Fibroblast of lung (primary cell): ENCODE results near the gene TLR10. TPM values are rescaled to one million over a fixed set of nuclear protein-coding genes. Genes with fewer than 3 reads are reported as not detected.

ENCODE experiments used
- DNase-seq, 2 donors: peaks; one replicate each; pipeline versions ENCODE4 v3.0.0 to v3.0.0-alpha.2; 2010; ENCODE audit warnings: low read depth in 2 of 2
- H2AFZ ChIP-seq: 2 replicates; pipeline ENCODE4 v1.5.1; 2012; ENCODE audit warnings: low read length, control low read depth, inconsistent platforms
- H3K27ac ChIP-seq: 2 replicates; pipeline ENCODE4 v1.5.1; 2011; ENCODE audit warnings: low read length, control low read depth; ENCODE audit not compliant: insufficient read depth
- H3K27me3 ChIP-seq: 2 replicates; pipeline ENCODE4 v1.5.1; 2011; ENCODE audit warnings: mild to moderate bottlenecking, low read length; ENCODE audit not compliant: control insufficient read depth, insufficient read depth
- H3K36me3 ChIP-seq: 2 replicates; pipeline ENCODE4 v1.5.1; 2011; ENCODE audit warnings: low read length; ENCODE audit not compliant: control insufficient read depth, insufficient read depth
- H3K4me1 ChIP-seq: 2 replicates; pipeline ENCODE4 v1.5.1; 2011; ENCODE audit warnings: low read length; ENCODE audit not compliant: control insufficient read depth, insufficient read depth; ENCODE audit errors: extremely low read depth
- H3K4me2 ChIP-seq: 2 replicates; pipeline ENCODE4 v1.5.1; 2011; ENCODE audit warnings: low read length, control low read depth; ENCODE audit not compliant: insufficient read depth; ENCODE audit errors: extremely low read depth
- H3K4me3 ChIP-seq, 4 experiments: fragments of 200-600 bp in 1 of 4; sonication (generic) in 1 of 4; replicated peaks in 1 of 4; 2 replicates each; pipeline ENCODE4 v1.5.1; 2011 to 2016; ENCODE audit warnings: low read length in 4 of 4, low read depth in 3 of 4, mild to moderate bottlenecking in 3 of 4, control low read depth in 2 of 4, inconsistent platforms in 1 of 4, mixed read lengths in 1 of 4; ENCODE audit not compliant: insufficient read depth in 1 of 4; ENCODE audit errors: control extremely low read depth in 1 of 4
- H3K79me2 ChIP-seq: 2 replicates; pipeline ENCODE4 v1.5.1; 2012; ENCODE audit warnings: mild to moderate bottlenecking, low read length, inconsistent platforms; ENCODE audit not compliant: control insufficient read depth, insufficient read depth
- H3K9ac ChIP-seq: 2 replicates; pipeline ENCODE4 v1.5.1; 2011; ENCODE audit warnings: mild to moderate bottlenecking, low read length, control low read depth; ENCODE audit not compliant: insufficient read depth
- H3K9me3 ChIP-seq: 2 replicates; pipeline ENCODE4 v1.5.1; 2012; ENCODE audit warnings: low read depth, low read length; ENCODE audit not compliant: control insufficient read depth, insufficient read depth
- H4K20me1 ChIP-seq: 2 replicates; pipeline ENCODE4 v1.5.1; 2011; ENCODE audit warnings: low read length; ENCODE audit not compliant: control insufficient read depth, insufficient read depth; ENCODE audit errors: extremely low read depth
- CTCF ChIP-seq, 2 donors: IDR thresholded peaks in 1 of 2; conservative IDR thresholded peaks in 1 of 2; 1 replicate in 1 of 2; 2 replicates in 1 of 2; pipeline ENCODE4 v1.5.1; 2011 to 2012; ENCODE audit warnings: low read length in 2 of 2, control low read depth in 1 of 2, inconsistent platforms in 1 of 2, low read depth in 1 of 2, mild to moderate bottlenecking in 1 of 2
- EZH2 ChIP-seq: IDR thresholded peaks from 2 replicates; pipeline ENCODE4 v1.5.1; 2012; ENCODE audit warnings: low read length, control low read depth, mild to moderate bottlenecking; ENCODE audit errors: missing control alignments
- polyA plus RNA-seq, 2 donors: library from polyadenylated mRNA; depleted of rRNA in 1 of 2; stranded (reverse) in 1 of 2; unstranded in 1 of 2; fragments of >200 nt; gene quantifications; 2 replicates each; pipeline ENCODE4 v1.2.1, GENCODE V29; 2011 to 2012; ENCODE audit warnings: missing spikeins in 1 of 2
- total RNA-seq: library from RNA; depleted of rRNA; stranded (reverse); fragments of >200 nt; gene quantifications from 2 replicates; pipeline ENCODE4 v1.2.1, GENCODE V29; 2014

Gene TLR10
- total and polyA plus RNA-seq, 2 donors (not counting 1 experiment from before 2014, with no cell fraction given), result not detected

DNA sequence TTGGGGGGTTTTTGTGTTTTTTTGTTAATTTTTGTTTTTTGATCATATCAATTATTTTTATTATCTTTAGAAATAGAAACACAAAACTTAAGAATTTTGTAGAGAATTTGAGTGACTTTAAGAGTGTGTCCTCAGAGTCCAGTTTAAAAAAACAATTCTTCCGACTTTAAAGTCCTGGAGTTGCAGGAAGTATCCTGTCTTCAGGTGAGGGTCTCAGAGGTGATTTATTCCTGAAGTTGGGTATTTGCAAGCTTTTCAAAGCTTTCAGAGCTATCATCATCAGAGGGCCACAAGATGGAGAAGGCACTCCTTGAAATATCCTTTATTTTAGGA, 23.0 kb downstream of the TLR10 start:
- TF ChIP-seq CTCF (conservative IDR thresholded peaks at IDR 0.05 in 1 of 2, IDR thresholded peaks at IDR 0.05 in 1 of 2; ENCODE audit: low read depth in 1 of 2, low read length in 2 of 2) (no peak), EZH2 (no peak)
- no peak overlapping the region for H3K4me2 ChIP-seq
- H2AFZ ChIP-seq, result no peak overlapping the region
- no peak overlapping the region for H3K27ac ChIP-seq
- H3K9ac ChIP-seq, result no peak overlapping the region
- H4K20me1 ChIP-seq, result no peaks in the 10 kb centered on the region
- no peaks in the 10 kb centered on the region for H3K36me3 ChIP-seq
- no peaks in the 10 kb centered on the region for H3K9me3 ChIP-seq
- H3K27me3 ChIP-seq, result no peaks in the 10 kb centered on the region
- no peaks in the 10 kb centered on the region for H3K79me2 ChIP-seq
- H3K4me3 ChIP-seq, result no peak overlapping the region
- peaks cover 3% of the 10 kb centered on the region for H3K4me1 ChIP-seq
- no peak for DNase-seq

GRCh38 chr4:38759113-38759789, 23.5 kb downstream of the TLR10 start:
- Histone ChIP-seq H3K4me2 (no peak overlapping the region), H3K9ac (no peak overlapping the region), H3K4me3 (no peak overlapping the region)

More at GRCh38 chr4:38759113-38759789, 23.5 kb downstream of the TLR10 start:
- H2AFZ ChIP-seq, result no peak overlapping the region
- peaks cover 3% of the 10 kb centered on the region for H3K4me1 ChIP-seq
- no peaks in the 10 kb centered on the region for H3K27me3 ChIP-seq
- TF ChIP-seq CTCF (conservative IDR thresholded peaks at IDR 0.05 in 1 of 2, IDR thresholded peaks at IDR 0.05 in 1 of 2; ENCODE audit: low read depth in 1 of 2, low read length in 2 of 2) (peak; percentile 51 to 52), EZH2 (no peak)
- DNase-seq, result peak; percentile 73 to 74
- H3K9me3 ChIP-seq, result no peaks in the 10 kb centered on the region
- no peaks in the 10 kb centered on the region for H3K79me2 ChIP-seq
- H3K27ac ChIP-seq, result no peak overlapping the region
- no peaks in the 10 kb centered on the region for H3K36me3 ChIP-seq
- H4K20me1 ChIP-seq, result no peaks in the 10 kb centered on the region
